Esophagus squamous epithelium (tissue), 5 donors: ENCODE measurements around the gene FBLN5. TPM values are rescaled to one million over a fixed set of nuclear protein-coding genes. Genes with fewer than 3 reads are reported as not detected.

Source experiments
- DNase-seq: peaks from one replicate; lab custom pipeline; 2025; lab: John Stamatoyannopoulos, UW
- H3K27ac ChIP-seq, 4 donors: fragments of 200-600 bp; sonication (generic); one replicate each; pipeline ENCODE4 v1.5.1; 2016 to 2019; ENCODE audit warnings: mild to moderate bottlenecking in 1 of 4
- H3K27me3 ChIP-seq, 4 donors: fragments of 200-600 bp; sonication (generic); 1 replicate in 3 of 4; 2 replicates in 1 of 4; pipeline versions ENCODE4 v1.5.1 to v1.6.0; 2017 to 2021; ENCODE audit warnings: antibody characterized with exemption in 1 of 4
- H3K36me3 ChIP-seq, 3 donors: fragments of 200-600 bp; sonication (generic); one replicate each; pipeline ENCODE4 v1.5.1; 2016 to 2019
- H3K4me1 ChIP-seq, 3 donors: fragments of 200-600 bp; sonication (generic); one replicate each; pipeline ENCODE4 v1.5.1; 2017 to 2019
- H3K4me3 ChIP-seq, 4 donors: fragments of 200-600 bp; sonication (generic); 1 replicate in 3 of 4; 2 replicates in 1 of 4; pipeline ENCODE4 v1.5.1; 2016 to 2019; ENCODE audit warnings: mild to moderate bottlenecking in 2 of 4, moderate library complexity in 1 of 4
- H3K9me3 ChIP-seq, 3 donors: fragments of 200-600 bp; sonication (generic); one replicate each; pipeline ENCODE4 v1.5.1; 2016 to 2019
- CTCF ChIP-seq, 6 experiments: fragments of 450-650 bp in 4 of 6; fragments of 200-600 bp in 2 of 6; sonication (generic) in 2 of 6; IDR thresholded peaks; one replicate each; pipeline ENCODE4 v1.5.1; 2016 to 2019; ENCODE audit warnings: antibody characterized with exemption in 6 of 6, mild to moderate bottlenecking in 4 of 6, moderate library complexity in 4 of 6
- POLR2A ChIP-seq, 4 donors: fragments of 450-650 bp; IDR thresholded peaks; one replicate each; pipeline ENCODE4 v1.6.1; 2017; ENCODE audit warnings: antibody characterized with exemption in 4 of 4, mild to moderate bottlenecking in 4 of 4, moderate library complexity in 3 of 4
- WGBS, 2 donors: methylation state at CpG; one replicate each; pipeline ENCODE4 v1.1.5; 2018; 5-methylcytosine and 5-hydroxymethylcytosine counted together
- intact Hi-C: fragments of 100-400 bp; cut with DNase I; formaldehyde crosslinking; loops from one replicate; pipeline ENCODE4 v1.15.0; 2022
- total RNA-seq, 4 donors: library from RNA; depleted of rRNA; stranded (reverse); fragments of >200 nt; gene quantifications; one replicate each; pipeline ENCODE4 v1.1.0, GENCODE V29; 2016
- donor health status: DM: yes; HTN: yes; CAD: no.

The FBLN5 gene
- total RNA-seq: 10 to 100 TPM in 2 of 4 donors, 1 to 10 TPM in 2; 1.2 to 83.5 (median 8.0) TPM

DNA sequence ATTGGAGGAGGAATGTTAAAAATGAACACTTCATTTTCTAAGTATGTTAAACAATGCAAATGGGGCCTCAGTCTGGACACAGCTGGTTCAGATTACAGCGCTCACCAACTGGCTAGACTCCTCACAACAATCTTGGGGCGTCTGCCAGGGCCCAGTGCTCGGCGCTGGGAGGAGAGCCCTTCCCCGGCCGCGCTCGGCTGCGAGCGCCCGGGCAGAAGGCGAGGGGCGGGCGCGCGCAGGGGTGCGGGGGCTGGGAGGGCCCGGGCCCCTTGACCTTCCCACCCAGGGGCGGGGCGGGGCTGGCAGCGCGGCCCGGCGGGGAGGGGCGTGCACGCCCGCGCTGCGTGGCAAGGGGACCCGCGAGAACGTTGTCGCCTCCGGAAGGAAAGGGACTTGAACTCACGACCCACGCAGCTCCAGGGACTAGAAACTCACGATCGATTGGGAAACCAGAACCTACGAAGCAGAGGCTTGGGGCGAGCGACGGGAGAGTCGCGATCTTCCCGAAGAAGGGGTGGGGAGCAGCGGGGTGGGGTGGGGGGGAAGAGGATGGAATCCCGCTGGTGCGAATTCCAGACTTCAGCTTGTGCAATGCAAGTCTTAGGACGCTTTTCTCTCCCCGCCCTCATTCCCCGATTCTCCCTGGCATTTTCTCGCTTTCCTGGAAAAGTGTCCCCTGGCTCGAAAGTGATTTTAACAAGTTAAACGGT is at the start of gene FBLN5:
Gene FBLN5 (minus strand): TSS at position 220 of the 710 bp plus-strand sequence. CDS start 465 bp downstream, outside the sequence.
- Histone ChIP-seq H3K27ac (peak within 1 kb of the TSS; percentile 1 to 82 (median 62)), H3K36me3 (no peaks in the 10 kb centered on the region), H3K9me3 (no peaks in the 10 kb centered on the region), H3K4me1 (peaks cover 0 to 26% (median 6%) of the 10 kb centered on the region in 3 donors), H3K27me3 (peaks cover 0 to 49% (median 0%) of the 10 kb centered on the region in 4 donors), H3K4me3 (peak within 1 kb of the TSS; percentile 30 to 72 (median 50))
- TF ChIP-seq POLR2A (IDR thresholded peaks at IDR 0.05): peak in 1 of 4 donors; percentile 0
- TF ChIP-seq CTCF (IDR thresholded peaks at IDR 0.05): no peak
- no peak for DNase-seq
- WGBS, 2 donors: 7 to 20% methylated on average over 6 to 18 of the region's 54 CpGs
- intact Hi-C loops: no loop called here

- DNase-seq: no peak
- TF ChIP-seq POLR2A (IDR thresholded peaks at IDR 0.05): no peak
- peak in 5 of 6 experiments; percentile 42 to 59 (median 50) for TF ChIP-seq CTCF (IDR thresholded peaks at IDR 0.05)
- Histone ChIP-seq H3K27me3 (no peaks in the 10 kb centered on the region), H3K9me3 (no peaks in the 10 kb centered on the region), H3K4me3 (no peak overlapping the region), H3K27ac (no peak overlapping the region), H3K4me1 (no peaks in the 10 kb centered on the region), H3K36me3 (peaks cover 3 to 82% (median 13%) of the 10 kb centered on the region in 3 donors)
- intact Hi-C loops: no loop called here
- WGBS, 2 donors: 17 to 20% methylated on average over 2 of the region's 2 CpGs
These were observed 49.5 kb upstream of the FBLN5 start for GRCh38 chr14:91996948-91997371.

- Histone ChIP-seq H3K27me3 (no peaks in the 10 kb centered on the region), H3K4me1 (peaks cover 0 to 13% (median 0%) of the 10 kb centered on the region in 3 donors), H3K4me3 (no peak overlapping the region), H3K9me3 (no peaks in the 10 kb centered on the region), H3K36me3 (peaks cover 0 to 91% (median under 1%) of the 10 kb centered on the region in 3 donors), H3K27ac (no peak overlapping the region)
- intact Hi-C loops: no loop called here
- no peak for TF ChIP-seq POLR2A (IDR thresholded peaks at IDR 0.05)
- WGBS, 2 donors: 93 to 95% methylated on average over 3 of the region's 3 CpGs
- no peak for DNase-seq
These were observed 39.7 kb upstream of the FBLN5 start for GRCh38 chr14:91987192-91987591.

- intact Hi-C loops: no loop called here
- TF ChIP-seq CTCF (IDR thresholded peaks at IDR 0.05): no peak
- TF ChIP-seq POLR2A (IDR thresholded peaks at IDR 0.05): no peak
- no peaks in the 10 kb centered on the region for H3K27me3 ChIP-seq
- H3K9me3 ChIP-seq: no peaks in the 10 kb centered on the region
- 37 to 40% methylated on average over 4 of the region's 4 CpGs for WGBS, 2 donors
- no peak overlapping the region for H3K4me3 ChIP-seq
- peaks cover 0 to 77% (median 0%) of the 10 kb centered on the region in 3 donors for H3K36me3 ChIP-seq
- no peak for DNase-seq
- H3K27ac ChIP-seq: no peak overlapping the region
- H3K4me1 ChIP-seq: peaks cover 0 to 15% (median 0%) of the 10 kb centered on the region in 3 donors
These were observed 38.2 kb upstream of the FBLN5 start for GRCh38 chr14:91985521-91986255.

GRCh38 chr14:91985008-91985407 is 37.5 kb upstream of the FBLN5 start:
- DNase-seq: no peak

More at GRCh38 chr14:91985008-91985407, 37.5 kb upstream of the FBLN5 start:
- no peak overlapping the region for H3K27ac ChIP-seq
- TF ChIP-seq POLR2A (IDR thresholded peaks at IDR 0.05) (no peak), CTCF (IDR thresholded peaks at IDR 0.05) (no peak)
- peaks cover 0 to 70% (median 0%) of the 10 kb centered on the region in 3 donors for H3K36me3 ChIP-seq
- no peak overlapping the region for H3K4me3 ChIP-seq
- intact Hi-C loops: no loop called here
- 75 to 93% methylated on average over 4 of the region's 4 CpGs for WGBS, 2 donors
- H3K9me3 ChIP-seq: no peaks in the 10 kb centered on the region
- peaks cover 0 to 21% (median 4%) of the 10 kb centered on the region in 3 donors for H3K4me1 ChIP-seq
- H3K27me3 ChIP-seq: no peaks in the 10 kb centered on the region
